OCI-LY3 (cell line): ENCODE measurements around the gene CFAP54.

Experiments
- EZH2phosphoT487 ChIP-seq: fragments of 200-600 bp; shearing (Covaris generic); IDR thresholded peaks from 2 replicates; pipeline ENCODE4 v1.6.1; 2018; ENCODE audit warnings: antibody characterized with exemption, mixed run types, low read depth
- TF ChIP-seq, protein P1 (sequence below): fragments of 200-600, 300-600 bp; sonication (generic); IDR thresholded peaks from 2 replicates; pipeline ENCODE4 v1.5.1; 2014; ENCODE audit warnings: antibody characterized with exemption, low read length, low read depth

- TF ChIP-seq, protein P1, sequence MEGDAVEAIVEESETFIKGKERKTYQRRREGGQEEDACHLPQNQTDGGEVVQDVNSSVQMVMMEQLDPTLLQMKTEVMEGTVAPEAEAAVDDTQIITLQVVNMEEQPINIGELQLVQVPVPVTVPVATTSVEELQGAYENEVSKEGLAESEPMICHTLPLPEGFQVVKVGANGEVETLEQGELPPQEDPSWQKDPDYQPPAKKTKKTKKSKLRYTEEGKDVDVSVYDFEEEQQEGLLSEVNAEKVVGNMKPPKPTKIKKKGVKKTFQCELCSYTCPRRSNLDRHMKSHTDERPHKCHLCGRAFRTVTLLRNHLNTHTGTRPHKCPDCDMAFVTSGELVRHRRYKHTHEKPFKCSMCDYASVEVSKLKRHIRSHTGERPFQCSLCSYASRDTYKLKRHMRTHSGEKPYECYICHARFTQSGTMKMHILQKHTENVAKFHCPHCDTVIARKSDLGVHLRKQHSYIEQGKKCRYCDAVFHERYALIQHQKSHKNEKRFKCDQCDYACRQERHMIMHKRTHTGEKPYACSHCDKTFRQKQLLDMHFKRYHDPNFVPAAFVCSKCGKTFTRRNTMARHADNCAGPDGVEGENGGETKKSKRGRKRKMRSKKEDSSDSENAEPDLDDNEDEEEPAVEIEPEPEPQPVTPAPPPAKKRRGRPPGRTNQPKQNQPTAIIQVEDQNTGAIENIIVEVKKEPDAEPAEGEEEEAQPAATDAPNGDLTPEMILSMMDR: no peak
- no peak for TF ChIP-seq EZH2phosphoT487
These were observed 422.9 kb downstream of the CFAP54 start for GRCh38 chr12:96912261-96912660.
